HG03439 (cell line): ENCODE results near the gene CA6.
"Not testable (repeated sequence)": the region's sequence is repeated elsewhere in the genome, so short reads cannot be mapped to it uniquely, and the experiment has no call there.

ENCODE experiments used
- ATAC-seq: cut with Tn5 transposase; IDR thresholded peaks from one replicate; pipeline ENCODE4 v1.9.1; 2021; ENCODE audit warnings: mild to moderate bottlenecking, moderate library complexity; ENCODE audit not compliant: unreplicated experiment

The CA6 gene

GRCh38 chr1:8968902-8969301 is 23.2 kb downstream of the CA6 start:
- ATAC-seq = not testable (repeated sequence)

GRCh38 chr1:8969937-8970336 is 24.3 kb downstream of the CA6 start:
- no peak for ATAC-seq

- ATAC-seq = no peak
Observed at GRCh38 chr1:8970870-8971337, 25.2 kb downstream of the CA6 start.

- ATAC-seq = no peak
Observed at GRCh38 chr1:8974551-8974950, 28.9 kb downstream of the CA6 start.

- no peak for ATAC-seq
Observed at GRCh38 chr1:8976338-8976737, 30.7 kb downstream of the CA6 start.

- ATAC-seq = no peak
Observed at GRCh38 chr1:8976896-8977450, 31.3 kb downstream of the CA6 start.

- no peak for ATAC-seq
Observed at GRCh38 chr1:8980656-8981055, 35.0 kb downstream of the CA6 start.

- no peak for ATAC-seq
Observed at GRCh38 chr1:8981169-8981568, 35.5 kb downstream of the CA6 start.

GRCh38 chr1:8984203-8984602 is 38.5 kb downstream of the CA6 start:
- ATAC-seq = no peak

- ATAC-seq = no peak
Observed at GRCh38 chr1:8984990-8985389, 39.3 kb downstream of the CA6 start.

- ATAC-seq = no peak
Observed at GRCh38 chr1:8985915-8986813, 40.5 kb downstream of the CA6 start.

GRCh38 chr1:8986814-8987190 is 41.1 kb downstream of the CA6 start:
- ATAC-seq = no peak

GRCh38 chr1:8987881-8988617 is 42.4 kb downstream of the CA6 start:
- ATAC-seq = no peak

GRCh38 chr1:8988618-8988967 is 42.9 kb downstream of the CA6 start:
- ATAC-seq = no peak

GRCh38 chr1:8989061-8989460 is 43.4 kb downstream of the CA6 start:
- no peak for ATAC-seq

- no peak for ATAC-seq
Observed at GRCh38 chr1:8989821-8990220, 44.2 kb downstream of the CA6 start.

GRCh38 chr1:8992936-8993687 is 47.4 kb downstream of the CA6 start:
- no peak for ATAC-seq

- ATAC-seq = not testable (repeated sequence)
Observed at GRCh38 chr1:8993962-8994675, 48.5 kb downstream of the CA6 start.

- ATAC-seq = not testable (repeated sequence)
Observed at GRCh38 chr1:9001534-9002214, 56.0 kb downstream of the CA6 start.

GRCh38 chr1:9002215-9002560 is 56.5 kb downstream of the CA6 start:
- ATAC-seq = not testable (repeated sequence)
